ENCODE data around the gene MAP3K14.

DNA sequence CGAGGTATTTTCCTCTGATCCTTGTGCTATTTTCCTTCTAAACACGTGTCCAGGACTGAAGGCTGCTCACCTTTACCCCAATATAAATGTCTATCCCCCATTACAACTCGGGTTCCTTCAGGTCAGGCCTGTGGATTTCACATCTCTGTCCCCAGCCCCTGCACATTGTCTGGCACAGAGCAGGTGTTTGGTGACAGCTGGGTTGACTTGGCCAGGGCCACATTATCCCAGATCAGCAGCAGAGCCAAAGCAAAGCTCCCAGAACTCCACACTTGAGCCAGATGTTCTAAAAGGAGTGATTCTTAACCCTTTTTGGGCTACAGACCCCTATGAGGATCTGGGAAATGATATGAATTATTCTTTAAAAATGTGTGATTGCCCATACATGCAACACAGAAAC is 36.9 kb downstream of the MAP3K14 start:
- TF ChIP-seq ZNF274 (IDR thresholded peaks at IDR 0.05; ENCODE audit: low read depth, low read length) (no peak), EZH2phosphoT487 (IDR thresholded peaks at IDR 0.05; ENCODE audit: borderline replicate concordance) (no peak), POLR2A (IDR thresholded peaks at IDR 0.05; ENCODE audit: borderline replicate concordance, extremely low read depth, insufficient read depth, insufficient read length) (no peak), CEBPB (IDR thresholded peaks at IDR 0.05; ENCODE audit: low read depth) (no peak), EGR1 (IDR thresholded peaks at IDR 0.05; ENCODE audit: low read depth) (no peak), JUND (IDR thresholded peaks at IDR 0.05) (no peak), TCF7L2 (IDR thresholded peaks at IDR 0.05; ENCODE audit: borderline replicate concordance, extremely low read depth, insufficient read depth, insufficient read length) (no peak)
- TF ChIP-seq, protein P1, sequence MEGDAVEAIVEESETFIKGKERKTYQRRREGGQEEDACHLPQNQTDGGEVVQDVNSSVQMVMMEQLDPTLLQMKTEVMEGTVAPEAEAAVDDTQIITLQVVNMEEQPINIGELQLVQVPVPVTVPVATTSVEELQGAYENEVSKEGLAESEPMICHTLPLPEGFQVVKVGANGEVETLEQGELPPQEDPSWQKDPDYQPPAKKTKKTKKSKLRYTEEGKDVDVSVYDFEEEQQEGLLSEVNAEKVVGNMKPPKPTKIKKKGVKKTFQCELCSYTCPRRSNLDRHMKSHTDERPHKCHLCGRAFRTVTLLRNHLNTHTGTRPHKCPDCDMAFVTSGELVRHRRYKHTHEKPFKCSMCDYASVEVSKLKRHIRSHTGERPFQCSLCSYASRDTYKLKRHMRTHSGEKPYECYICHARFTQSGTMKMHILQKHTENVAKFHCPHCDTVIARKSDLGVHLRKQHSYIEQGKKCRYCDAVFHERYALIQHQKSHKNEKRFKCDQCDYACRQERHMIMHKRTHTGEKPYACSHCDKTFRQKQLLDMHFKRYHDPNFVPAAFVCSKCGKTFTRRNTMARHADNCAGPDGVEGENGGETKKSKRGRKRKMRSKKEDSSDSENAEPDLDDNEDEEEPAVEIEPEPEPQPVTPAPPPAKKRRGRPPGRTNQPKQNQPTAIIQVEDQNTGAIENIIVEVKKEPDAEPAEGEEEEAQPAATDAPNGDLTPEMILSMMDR (IDR thresholded peaks at IDR 0.05 in 2 of 3, conservative IDR thresholded peaks at IDR 0.05 in 1 of 3; ENCODE audit: borderline replicate concordance in 1 of 3, insufficient read depth in 1 of 3, low read depth in 2 of 3, low read length in 2 of 3) = no peak
- TF ChIP-seq, protein P2, sequence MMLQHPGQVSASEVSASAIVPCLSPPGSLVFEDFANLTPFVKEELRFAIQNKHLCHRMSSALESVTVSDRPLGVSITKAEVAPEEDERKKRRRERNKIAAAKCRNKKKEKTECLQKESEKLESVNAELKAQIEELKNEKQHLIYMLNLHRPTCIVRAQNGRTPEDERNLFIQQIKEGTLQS (IDR thresholded peaks at IDR 0.05) = no peak

All from HCT116 (cell line).